Liver (tissue), 3 donors: ENCODE data around the gene BRF1.

ENCODE experiments used
- ATF3 ChIP-seq: IDR thresholded peaks from 2 replicates; pipeline ENCODE4 v1.6.1; 2016; ENCODE audit warnings: antibody characterized with exemption
- CTCF ChIP-seq: fragments of 150-350 bp; IDR thresholded peaks from 2 replicates; pipeline ENCODE4 v1.5.1; 2017; ENCODE audit warnings: improper control_type of control experiment, low read depth, low read length; ENCODE audit not compliant: missing input control
- EGR1 ChIP-seq, 2 donors: IDR thresholded peaks; 2 replicates each; pipeline ENCODE4 v1.6.1; 2016 to 2018; ENCODE audit warnings: antibody characterized with exemption in 2 of 2, low read depth in 2 of 2
- FOXA1 ChIP-seq: IDR thresholded peaks from 2 replicates; pipeline ENCODE4 v1.6.1; 2016; ENCODE audit warnings: antibody characterized with exemption
- GABPA ChIP-seq, 2 donors: IDR thresholded peaks in 1 of 2; conservative IDR thresholded peaks in 1 of 2; 2 replicates each; pipeline ENCODE4 v1.6.1; 2016; ENCODE audit warnings: antibody characterized with exemption in 2 of 2, mild to moderate bottlenecking in 1 of 2, moderate library complexity in 1 of 2
- HNF4A ChIP-seq, 2 donors: conservative IDR thresholded peaks; 2 replicates each; pipeline ENCODE4 v1.6.1; 2016; ENCODE audit warnings: antibody characterized with exemption in 2 of 2, mild to moderate bottlenecking in 2 of 2
- JUND ChIP-seq, 2 donors: IDR thresholded peaks; 2 replicates each; pipeline ENCODE4 v1.6.1; 2016; ENCODE audit warnings: antibody characterized with exemption in 2 of 2
- MAX ChIP-seq: IDR thresholded peaks from 2 replicates; pipeline ENCODE4 v1.6.1; 2016; ENCODE audit warnings: antibody characterized with exemption
- RAD21 ChIP-seq, 2 donors: IDR thresholded peaks; 2 replicates each; pipeline ENCODE4 v1.6.1; 2016; ENCODE audit warnings: antibody characterized with exemption in 2 of 2, mild to moderate bottlenecking in 2 of 2
- REST ChIP-seq: IDR thresholded peaks from 2 replicates; pipeline ENCODE4 v1.6.1; 2016; ENCODE audit warnings: antibody characterized with exemption, mild to moderate bottlenecking
- SP1 ChIP-seq: IDR thresholded peaks from 2 replicates; pipeline ENCODE4 v1.6.1; 2018; ENCODE audit warnings: antibody characterized with exemption, mild to moderate bottlenecking
- TAF1 ChIP-seq: conservative IDR thresholded peaks from 2 replicates; pipeline ENCODE4 v1.6.1; 2016; ENCODE audit warnings: antibody characterized with exemption, mild to moderate bottlenecking
- YY1 ChIP-seq: IDR thresholded peaks from 2 replicates; pipeline ENCODE4 v1.6.1; 2016; ENCODE audit warnings: antibody characterized with exemption, mild to moderate bottlenecking
- ZBTB33 ChIP-seq: IDR thresholded peaks from 2 replicates; pipeline ENCODE4 v1.6.1; 2016; ENCODE audit warnings: antibody characterized with exemption
- donor health status: healthy.
- donor health status: healthy.

GRCh38 chr14:105161309-105161708 is 139.5 kb downstream of the BRF1 start:
- TF ChIP-seq CTCF (no peak), EGR1 (IDR thresholded peaks at IDR 0.05; ENCODE audit: low read depth in 2 of 2) (no peak), HNF4A (conservative IDR thresholded peaks at IDR 0.05) (no peak), TAF1 (no peak), YY1 (no peak), GABPA (IDR thresholded peaks at IDR 0.05 in 1 of 2, conservative IDR thresholded peaks at IDR 0.05 in 1 of 2) (no peak), REST (no peak), ATF3 (no peak), FOXA1 (no peak), MAX (no peak), RAD21 (IDR thresholded peaks at IDR 0.05) (no peak), ZBTB33 (no peak), SP1 (no peak), JUND (IDR thresholded peaks at IDR 0.05) (no peak)
